Small intestine (tissue), 7 donors: ENCODE measurements around the gene PTPRG. TPM values are rescaled to one million over a fixed set of nuclear protein-coding genes. Genes with fewer than 3 reads are reported as not detected.
A peak's percentile ranks its signal among the peaks of the same experiment; 100 is the strongest.

ENCODE experiments used
- DNase-seq, 2 donors: peaks; one replicate each; pipeline versions ENCODE4 v3.0.0 to v3.0.0-alpha.2; 2013
- FAIRE-seq: peaks from 2 replicates; lab custom pipeline; 2012; peaks lifted over from hg19 to GRCh38; lab: Jason Lieb, UNC
- H3K27ac ChIP-seq, 3 donors: one replicate each; pipeline ENCODE4 v1.5.1; 2013; ENCODE audit warnings: low read length in 2 of 3, mild to moderate bottlenecking in 2 of 3, control low read depth in 1 of 3, inconsistent platforms in 1 of 3, low read depth in 1 of 3, moderate library complexity in 1 of 3
- H3K27me3 ChIP-seq, 3 donors: one replicate each; pipeline ENCODE4 v1.6.1; 2013; ENCODE audit warnings: low read length in 3 of 3, inconsistent platforms in 1 of 3; ENCODE audit not compliant: control insufficient read depth in 3 of 3, insufficient read depth in 3 of 3
- H3K36me3 ChIP-seq, 3 donors: one replicate each; pipeline ENCODE4 v1.6.1; 2013; ENCODE audit warnings: low read length in 3 of 3, inconsistent platforms in 1 of 3, low read depth in 1 of 3, mild to moderate bottlenecking in 1 of 3, moderate library complexity in 1 of 3; ENCODE audit not compliant: control insufficient read depth in 3 of 3, insufficient read depth in 2 of 3
- H3K4me1 ChIP-seq, 3 donors: one replicate each; pipeline ENCODE4 v1.6.1; 2013; ENCODE audit warnings: low read length in 2 of 3, inconsistent platforms in 1 of 3, low read depth in 1 of 3, mild to moderate bottlenecking in 1 of 3, moderate library complexity in 1 of 3; ENCODE audit not compliant: control insufficient read depth in 3 of 3, insufficient read depth in 2 of 3
- H3K4me3 ChIP-seq, 3 donors: one replicate each; pipeline ENCODE4 v1.5.1; 2013; ENCODE audit warnings: low read length in 3 of 3, control low read depth in 1 of 3, inconsistent platforms in 1 of 3, low read depth in 1 of 3, mild to moderate bottlenecking in 1 of 3, moderate library complexity in 1 of 3
- H3K9me3 ChIP-seq, 2 donors: one replicate each; pipeline ENCODE4 v1.6.1; 2013; ENCODE audit warnings: low read depth in 1 of 2, low read length in 1 of 2; ENCODE audit not compliant: control insufficient read depth in 2 of 2, insufficient read depth in 1 of 2
- WGBS, 3 donors: extraction: QIAGEN DNeasy Blood & Tissue Kit; methylation state at CpG; one replicate each; pipeline ENCODE4 v1.1.7; 2013; 5-methylcytosine and 5-hydroxymethylcytosine counted together
- polyA plus RNA-seq, 4 donors: library from polyadenylated mRNA; stranded (reverse) in 3 of 4; unstranded in 1 of 4; fragments of 200-250 nt in 3 of 4; fragments of 120-200 nt in 1 of 4; gene quantifications; one replicate each; pipeline versions ENCODE4 v1.2.1 to v1.2.3, GENCODE V29; 2013
- donor health status: healthy with polysubstance abuse.
- donor health status: control.
- donor health status: control.
- donor health status: Bipolar disorder and iron deficiency.
- donor health status: healthy.

Gene PTPRG
- polyA plus RNA-seq, 4 donors, result 0.81 to 18.3 (median 5.6) TPM

- Histone ChIP-seq H3K9me3 (no peaks in the 10 kb centered on the region), H3K27me3 (no peaks in the 10 kb centered on the region), H3K4me1 (peaks cover 0 to 4% (median 0%) of the 10 kb centered on the region in 3 donors), H3K4me3 (no peak overlapping the region), H3K36me3 (no peaks in the 10 kb centered on the region), H3K27ac (no peak overlapping the region)
- no peak for FAIRE-seq
- no peak for DNase-seq
- WGBS, 3 donors, result 82 to 86% (median 85%) methylated on average over 6 of the region's 6 CpGs
Measured at GRCh38 chr3:61820306-61820992, 259.1 kb downstream of the PTPRG start.

- peaks cover 0 to 4% (median 0%) of the 10 kb centered on the region in 3 donors for H3K4me1 ChIP-seq
- H3K27ac ChIP-seq, result no peak overlapping the region
- WGBS, 3 donors, result 67 to 83% (median 78%) methylated on average over 1 of the region's 1 CpG
- DNase-seq, result no peak
- no peaks in the 10 kb centered on the region for H3K27me3 ChIP-seq
- H3K4me3 ChIP-seq, result no peak overlapping the region
- H3K36me3 ChIP-seq, result no peaks in the 10 kb centered on the region
- H3K9me3 ChIP-seq, result no peaks in the 10 kb centered on the region
- no peak for FAIRE-seq
Measured at GRCh38 chr3:61821823-61822251, 260.5 kb downstream of the PTPRG start.

- no peak for DNase-seq
- 78 to 94% (median 92%) methylated on average over 2 of the region's 2 CpGs for WGBS, 3 donors
- Histone ChIP-seq H3K27ac (no peak overlapping the region), H3K9me3 (no peaks in the 10 kb centered on the region), H3K4me1 (peaks cover 0 to 4% (median 0%) of the 10 kb centered on the region in 3 donors), H3K36me3 (no peaks in the 10 kb centered on the region), H3K27me3 (no peaks in the 10 kb centered on the region), H3K4me3 (no peak overlapping the region)
- no peak for FAIRE-seq
Measured at GRCh38 chr3:61822588-61822987, 261.2 kb downstream of the PTPRG start.

- Histone ChIP-seq H3K27me3 (no peaks in the 10 kb centered on the region), H3K4me1 (peaks cover 0 to 4% (median 0%) of the 10 kb centered on the region in 3 donors), H3K36me3 (no peaks in the 10 kb centered on the region), H3K27ac (no peak overlapping the region), H3K9me3 (no peaks in the 10 kb centered on the region), H3K4me3 (no peak overlapping the region)
- DNase-seq (peak; percentile 33 to 37), FAIRE-seq (no peak)
- WGBS, 3 donors, result 76 to 92% (median 84%) methylated on average over 2 of the region's 2 CpGs
Measured at GRCh38 chr3:61824553-61825135, 263.3 kb downstream of the PTPRG start.

- peaks cover 0 to 4% (median 0%) of the 10 kb centered on the region in 3 donors for H3K4me1 ChIP-seq
- H3K27ac ChIP-seq, result no peak overlapping the region
- DNase-seq (no peak), FAIRE-seq (no peak)
- no peaks in the 10 kb centered on the region for H3K27me3 ChIP-seq
- H3K4me3 ChIP-seq, result no peak overlapping the region
- no peaks in the 10 kb centered on the region for H3K9me3 ChIP-seq
- WGBS, 3 donors, result 72 to 85% (median 76%) methylated on average over 5 of the region's 5 CpGs
- H3K36me3 ChIP-seq, result no peaks in the 10 kb centered on the region
Measured at GRCh38 chr3:61826161-61826560, 264.8 kb downstream of the PTPRG start.

GRCh38 chr3:61828184-61828874 is 267.0 kb downstream of the PTPRG start:
- Histone ChIP-seq H3K27ac (peak overlapping the region in 1 of 3 donors; percentile 12), H3K27me3 (no peaks in the 10 kb centered on the region), H3K4me3 (no peak overlapping the region), H3K36me3 (no peaks in the 10 kb centered on the region), H3K9me3 (no peaks in the 10 kb centered on the region), H3K4me1 (peaks cover 0 to 4% (median 0%) of the 10 kb centered on the region in 3 donors)
- DNase-seq (no peak), FAIRE-seq (no peak)
- 77 to 84% (median 79%) methylated on average over 7 of the region's 7 CpGs for WGBS, 3 donors

- peak overlapping the region in 1 of 3 donors; percentile 5 for H3K27ac ChIP-seq
- FAIRE-seq, result no peak
- H3K4me1 ChIP-seq, result peaks cover 0 to 4% (median 0%) of the 10 kb centered on the region in 3 donors
Measured at GRCh38 chr3:61828880-61829721, 267.7 kb downstream of the PTPRG start.

More at GRCh38 chr3:61828880-61829721, 267.7 kb downstream of the PTPRG start:
- WGBS, 3 donors, result 64 to 80% (median 76%) methylated on average over 16 of the region's 16 CpGs
- DNase-seq, result no peak
- Histone ChIP-seq H3K27me3 (no peaks in the 10 kb centered on the region), H3K4me3 (no peak overlapping the region), H3K36me3 (no peaks in the 10 kb centered on the region), H3K9me3 (no peaks in the 10 kb centered on the region)
